Measurements from ENCODE around the gene ADAMTS10. TPM values are rescaled to one million over a fixed set of nuclear protein-coding genes. Genes with fewer than 3 reads are reported as not detected.

ADAMTS10 gene
- total RNA-seq, 6 experiments from 2014 or later = 5.0 to 12.2 (median 9.3) TPM

DNA sequence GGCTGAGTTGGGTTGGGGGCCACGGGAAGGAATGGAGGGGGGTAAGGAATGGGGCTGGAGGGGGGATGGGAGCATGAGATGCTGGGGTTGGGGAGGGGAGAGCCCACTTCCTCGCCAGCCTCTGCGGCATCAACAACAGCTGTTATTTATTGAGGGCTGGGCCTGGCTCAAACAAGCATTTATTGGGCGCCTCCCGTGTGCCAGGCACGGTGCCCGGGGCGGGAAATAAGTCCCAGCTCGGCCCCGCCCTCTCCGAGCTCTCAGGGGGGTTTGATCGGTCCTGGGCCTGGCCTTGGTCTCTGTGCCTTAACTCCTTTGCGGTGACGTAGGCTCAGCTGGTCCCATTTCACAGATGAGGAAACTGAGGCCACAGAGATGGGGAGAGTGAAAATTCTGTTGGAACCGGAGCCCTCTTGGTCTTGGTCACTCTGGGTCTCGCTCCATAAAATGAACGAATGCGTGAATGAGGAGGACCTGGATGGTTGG lies 919 bp upstream of the ADAMTS10 start:
- intact Hi-C loops (cut with DNase I) = no loop called here
- Histone ChIP-seq H3K27ac (no peak overlapping the region), H3K4me1 (peaks cover 0 to 16% (median 0%) of the 10 kb centered on the region in 4 donors), H3K36me3 (no peaks in the 10 kb centered on the region), H3K9me3 (no peaks in the 10 kb centered on the region), H3K4me3 (no peak overlapping the region), H3K27me3 (no peaks in the 10 kb centered on the region)
- DNase-seq (no peak), ATAC-seq (no peak)
- WGBS (ENCODE audit: insufficient coverage, low coverage, low lambda C conversion rate, missing lambda C conversion rate) = 68% methylated on average over 13 of the region's 18 CpGs
- TF ChIP-seq, protein P1, sequence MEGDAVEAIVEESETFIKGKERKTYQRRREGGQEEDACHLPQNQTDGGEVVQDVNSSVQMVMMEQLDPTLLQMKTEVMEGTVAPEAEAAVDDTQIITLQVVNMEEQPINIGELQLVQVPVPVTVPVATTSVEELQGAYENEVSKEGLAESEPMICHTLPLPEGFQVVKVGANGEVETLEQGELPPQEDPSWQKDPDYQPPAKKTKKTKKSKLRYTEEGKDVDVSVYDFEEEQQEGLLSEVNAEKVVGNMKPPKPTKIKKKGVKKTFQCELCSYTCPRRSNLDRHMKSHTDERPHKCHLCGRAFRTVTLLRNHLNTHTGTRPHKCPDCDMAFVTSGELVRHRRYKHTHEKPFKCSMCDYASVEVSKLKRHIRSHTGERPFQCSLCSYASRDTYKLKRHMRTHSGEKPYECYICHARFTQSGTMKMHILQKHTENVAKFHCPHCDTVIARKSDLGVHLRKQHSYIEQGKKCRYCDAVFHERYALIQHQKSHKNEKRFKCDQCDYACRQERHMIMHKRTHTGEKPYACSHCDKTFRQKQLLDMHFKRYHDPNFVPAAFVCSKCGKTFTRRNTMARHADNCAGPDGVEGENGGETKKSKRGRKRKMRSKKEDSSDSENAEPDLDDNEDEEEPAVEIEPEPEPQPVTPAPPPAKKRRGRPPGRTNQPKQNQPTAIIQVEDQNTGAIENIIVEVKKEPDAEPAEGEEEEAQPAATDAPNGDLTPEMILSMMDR (IDR thresholded peaks at IDR 0.05) = no peak
- no peak for TF ChIP-seq POLR2A (IDR thresholded peaks at IDR 0.05)

DNA sequence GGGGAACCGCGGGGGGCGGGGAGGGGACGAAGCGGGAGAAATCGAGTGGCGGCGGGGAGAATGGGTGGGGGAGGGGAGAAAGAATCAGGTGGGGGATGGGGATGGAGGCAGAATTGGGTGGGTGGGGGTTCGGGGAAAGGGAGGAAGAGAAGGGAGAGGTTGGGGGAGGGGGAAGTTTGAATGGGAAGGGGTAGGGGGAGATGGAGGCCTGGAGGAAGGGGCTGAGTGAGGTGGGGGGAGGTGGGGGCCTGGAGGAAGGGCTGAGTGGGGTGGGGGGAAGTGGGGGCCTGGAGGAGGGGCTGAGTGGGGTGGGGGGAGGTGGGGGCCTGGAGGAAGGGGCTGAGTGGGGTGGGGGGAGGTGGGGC lies 403 bp upstream of the ADAMTS10 start:
- Histone ChIP-seq H3K4me1 (peaks cover 0 to 12% (median 0%) of the 10 kb centered on the region in 4 donors), H3K36me3 (no peaks in the 10 kb centered on the region), H3K27ac (peak overlapping the region in 2 of 3 donors; percentile 21 to 48), H3K4me3 (peak overlapping the region in 2 of 3 donors; percentile 48 to 54), H3K27me3 (no peaks in the 10 kb centered on the region), H3K9me3 (no peaks in the 10 kb centered on the region)
- 3% methylated on average over 9 of the region's 9 CpGs for WGBS (ENCODE audit: insufficient coverage, low coverage, low lambda C conversion rate, missing lambda C conversion rate)
- DNase-seq = no peak
- no peak for ATAC-seq
- intact Hi-C loops (cut with DNase I) = no loop called here
- TF ChIP-seq POLR2A (IDR thresholded peaks at IDR 0.05) = no peak
- TF ChIP-seq, protein P1 (IDR thresholded peaks at IDR 0.05) = no peak

DNA sequence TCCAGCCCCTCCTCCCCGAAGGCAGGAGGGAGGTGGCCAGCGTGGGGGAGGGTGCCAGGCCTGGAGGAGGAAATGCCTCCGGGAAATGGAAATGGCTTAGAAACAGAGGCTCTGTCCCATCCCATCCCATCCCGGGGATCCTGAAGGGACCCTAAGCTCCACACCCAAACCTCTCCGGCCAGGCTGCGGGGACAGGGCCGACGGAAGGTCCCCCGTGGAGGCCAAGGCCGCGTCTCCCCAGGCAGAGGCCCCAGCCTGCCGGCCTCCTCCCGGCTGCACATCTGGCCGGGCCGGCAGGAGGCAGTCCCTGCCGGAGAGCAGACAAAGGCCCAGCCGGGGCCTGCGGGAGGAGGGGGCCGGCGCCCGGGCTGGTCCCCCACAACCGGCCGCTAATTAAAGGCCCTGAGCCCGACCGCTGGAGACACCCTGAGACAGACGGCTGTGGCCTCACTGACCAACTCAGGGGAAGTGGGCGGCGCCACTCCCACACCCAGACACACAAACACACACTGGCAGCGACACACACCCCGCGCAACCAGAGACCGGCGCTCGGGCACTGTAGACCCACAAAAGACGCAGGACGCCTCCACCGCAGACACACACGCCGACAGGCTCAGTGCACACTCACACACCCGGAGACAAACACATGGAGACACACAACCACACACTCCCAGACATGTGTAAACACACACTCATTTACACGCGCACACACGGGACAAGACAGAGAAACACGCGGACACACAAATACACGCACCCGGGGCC lies 1.1 kb downstream of the ADAMTS10 start:
- Histone ChIP-seq H3K36me3 (no peaks in the 10 kb centered on the region), H3K27ac (peak overlapping the region; percentile 57 to 84 (median 67)), H3K4me1 (peaks cover 0 to 5% (median 0%) of the 10 kb centered on the region in 4 donors), H3K9me3 (no peaks in the 10 kb centered on the region), H3K27me3 (no peaks in the 10 kb centered on the region), H3K4me3 (peak overlapping the region; percentile 48 to 54 (median 54))
- DNase-seq (peak; percentile 62 to 71 (median 68)), ATAC-seq (peak; percentile 59 to 70 (median 65))
- peak; percentile 46 for TF ChIP-seq POLR2A (IDR thresholded peaks at IDR 0.05)
- TF ChIP-seq, protein P1 (IDR thresholded peaks at IDR 0.05) = peak in 1 of 4 donors; percentile 8
- intact Hi-C loops (cut with DNase I) = no loop called here
- 15% methylated on average over 9 of the region's 47 CpGs for WGBS (ENCODE audit: insufficient coverage, low coverage, low lambda C conversion rate, missing lambda C conversion rate)

DNA sequence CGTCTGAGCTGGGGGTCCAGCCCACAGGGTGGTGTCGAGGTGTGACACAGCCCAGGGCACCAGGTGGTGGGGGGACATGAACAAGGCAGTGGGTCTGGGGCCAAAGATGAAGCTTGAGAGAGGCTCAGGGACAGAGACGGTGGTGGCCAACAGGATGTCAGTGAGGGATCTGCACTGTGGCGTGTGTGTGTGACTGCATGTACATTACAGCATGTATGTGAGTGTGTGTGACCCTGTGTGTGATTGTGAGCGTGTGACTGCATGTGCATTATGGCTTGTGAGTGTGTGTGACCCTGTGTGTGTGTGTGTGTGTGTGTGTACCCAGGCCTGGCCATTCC lies 1.6 kb downstream of the ADAMTS10 start:
- 93% methylated on average over 2 of the region's 5 CpGs for WGBS (ENCODE audit: insufficient coverage, low coverage, low lambda C conversion rate, missing lambda C conversion rate)
- peak overlapping the region in 1 of 3 donors; percentile 67 for H3K27ac ChIP-seq
- peak overlapping the region in 2 of 3 donors; percentile 48 to 54 for H3K4me3 ChIP-seq
- H3K27me3 ChIP-seq = no peaks in the 10 kb centered on the region
- intact Hi-C loops (cut with DNase I) = no loop called here
- no peak for ATAC-seq
- H3K36me3 ChIP-seq = no peaks in the 10 kb centered on the region
- no peak for TF ChIP-seq POLR2A (IDR thresholded peaks at IDR 0.05)
- TF ChIP-seq, protein P1 (IDR thresholded peaks at IDR 0.05) = no peak
- H3K4me1 ChIP-seq = peaks cover 0 to 5% (median 0%) of the 10 kb centered on the region in 4 donors
- no peak for DNase-seq
- H3K9me3 ChIP-seq = no peaks in the 10 kb centered on the region

All from right lobe of liver (tissue), 6 donors.